SK-N-SH treated with all-trans-retinoic acid at 6 μM for 48 hours (cell line): ENCODE data around the gene TTLL8.

ENCODE experiments used
- TCF4 ChIP-seq: fragments of 250-450 bp; sonication (Bioruptor Pico); IDR thresholded peaks from 2 replicates; pipeline ENCODE4 v1.8.0; 2021; ENCODE audit warnings: mild to moderate bottlenecking, moderate library complexity, borderline replicate concordance
- ZFP3 ChIP-seq: fragments of 250-450 bp; sonication (Bioruptor Pico); IDR thresholded peaks from 2 replicates; pipeline ENCODE4 v1.5.0; 2020; ENCODE audit warnings: mild to moderate bottlenecking, moderate library complexity

- TF ChIP-seq ZFP3 (CRISPR knock-in tag) (no peak), TCF4 (CRISPR knock-in tag) (no peak)
Measured at GRCh38 chr22:50102946-50103345, 44.8 kb upstream of the TTLL8 start.
